CD4-positive, alpha-beta memory T cell (primary cell): Measurements from ENCODE around the gene CPLX1. TPM values are rescaled to one million over a fixed set of nuclear protein-coding genes. Genes with fewer than 3 reads are reported as not detected.

Experiments
- CTCF ChIA-PET: fragments of 350-600 bp; sonication (Branson Sonifier 250); formaldehyde crosslinking; loops from one replicate; lab custom pipeline; 2021; ENCODE audit warnings: inconsistent platforms; ENCODE audit not compliant: partially characterized antibody; lab: Charles Lee
- POLR2A ChIA-PET: fragments of 350-600 bp; sonication (Branson Sonifier 250); formaldehyde crosslinking; loops from one replicate; lab custom pipeline; 2021; ENCODE audit not compliant: partially characterized antibody; lab: Charles Lee
- DNase-seq, 5 donors: peaks; one replicate each; pipeline versions ENCODE4 v3.0.0 to v3.0.0-alpha.2; 2020 to 2022; ENCODE audit warnings: mixed read lengths in 1 of 5
- H3K27ac ChIP-seq: one replicate; pipeline ENCODE4 v1.7.0; 2013; ENCODE audit warnings: low read depth, low read length
- H3K27me3 ChIP-seq: 2 replicates; pipeline ENCODE4 v1.7.0; 2013; ENCODE audit warnings: mild to moderate bottlenecking, low read length, moderate library complexity; ENCODE audit not compliant: insufficient read depth
- H3K36me3 ChIP-seq: 2 replicates; pipeline ENCODE4 v1.7.0; 2013; ENCODE audit warnings: mild to moderate bottlenecking, low read length, moderate library complexity; ENCODE audit not compliant: insufficient read depth
- H3K4me1 ChIP-seq: 2 replicates; pipeline ENCODE4 v1.7.0; 2013; ENCODE audit warnings: mild to moderate bottlenecking, low read length, moderate library complexity; ENCODE audit not compliant: insufficient read depth
- H3K4me3 ChIP-seq, 2 donors: one replicate each; pipeline ENCODE4 v1.7.0; 2013; ENCODE audit warnings: low read length in 2 of 2, mild to moderate bottlenecking in 1 of 2
- H3K9me3 ChIP-seq, 2 donors: one replicate each; pipeline ENCODE4 v1.7.0; 2013; ENCODE audit warnings: low read length in 2 of 2, control low read depth in 1 of 2; ENCODE audit not compliant: control insufficient read depth in 1 of 2
- H3K27ac Mint-ChIP-seq, 7 donors: one replicate each; pipeline ENCODE4 v1.8.0; 2020 to 2021; ENCODE audit warnings: mixed read lengths in 7 of 7, mild to moderate bottlenecking in 6 of 7, inconsistent platforms in 3 of 7, moderate library complexity in 3 of 7
- H3K27me3 Mint-ChIP-seq, 2 donors: one replicate each; pipeline ENCODE4 v1.8.0; 2020 to 2021; ENCODE audit warnings: mixed read lengths in 2 of 2
- H3K36me3 Mint-ChIP-seq, 2 donors: one replicate each; pipeline ENCODE4 v1.8.0; 2020 to 2021; ENCODE audit warnings: mixed read lengths in 2 of 2, inconsistent platforms in 1 of 2, mild to moderate bottlenecking in 1 of 2
- H3K4me1 Mint-ChIP-seq, 4 donors: one replicate each; pipeline ENCODE4 v1.8.0; 2020 to 2021; ENCODE audit warnings: mixed read lengths in 4 of 4, mild to moderate bottlenecking in 1 of 4
- H3K4me3 Mint-ChIP-seq, 8 donors: one replicate each; pipeline ENCODE4 v1.8.0; 2020 to 2021; ENCODE audit warnings: mixed read lengths in 8 of 8, mild to moderate bottlenecking in 7 of 8, moderate library complexity in 6 of 8, inconsistent platforms in 3 of 8
- H3K9me3 Mint-ChIP-seq, 8 donors: one replicate each; pipeline ENCODE4 v1.8.0; 2020 to 2021; ENCODE audit warnings: mixed read lengths in 8 of 8, mild to moderate bottlenecking in 5 of 8, inconsistent platforms in 3 of 8, moderate library complexity in 1 of 8
- intact Hi-C: fragments of 100-400 bp; cut with micrococcal nuclease; formaldehyde crosslinking; loops from one replicate; pipeline ENCODE4 v1.15.1; 2023
- polyA plus RNA-seq, 2 donors: library from polyadenylated mRNA; unstranded; fragments of 300-500 nt; fragmentation: Illumina TruSeq; gene quantifications; one replicate each; pipeline ENCODE4 v1.2.3, GENCODE V29; 2021
- total RNA-seq, 2 experiments: library from RNA; stranded (reverse); gene quantifications; one replicate each; pipeline ENCODE4 v1.2.3, GENCODE V29; 2021

The CPLX1 gene
- total and polyA plus RNA-seq, 4 experiments from 2014 or later, result 0.26 to 1.5 (median 0.64) TPM; not detected in 1

DNA sequence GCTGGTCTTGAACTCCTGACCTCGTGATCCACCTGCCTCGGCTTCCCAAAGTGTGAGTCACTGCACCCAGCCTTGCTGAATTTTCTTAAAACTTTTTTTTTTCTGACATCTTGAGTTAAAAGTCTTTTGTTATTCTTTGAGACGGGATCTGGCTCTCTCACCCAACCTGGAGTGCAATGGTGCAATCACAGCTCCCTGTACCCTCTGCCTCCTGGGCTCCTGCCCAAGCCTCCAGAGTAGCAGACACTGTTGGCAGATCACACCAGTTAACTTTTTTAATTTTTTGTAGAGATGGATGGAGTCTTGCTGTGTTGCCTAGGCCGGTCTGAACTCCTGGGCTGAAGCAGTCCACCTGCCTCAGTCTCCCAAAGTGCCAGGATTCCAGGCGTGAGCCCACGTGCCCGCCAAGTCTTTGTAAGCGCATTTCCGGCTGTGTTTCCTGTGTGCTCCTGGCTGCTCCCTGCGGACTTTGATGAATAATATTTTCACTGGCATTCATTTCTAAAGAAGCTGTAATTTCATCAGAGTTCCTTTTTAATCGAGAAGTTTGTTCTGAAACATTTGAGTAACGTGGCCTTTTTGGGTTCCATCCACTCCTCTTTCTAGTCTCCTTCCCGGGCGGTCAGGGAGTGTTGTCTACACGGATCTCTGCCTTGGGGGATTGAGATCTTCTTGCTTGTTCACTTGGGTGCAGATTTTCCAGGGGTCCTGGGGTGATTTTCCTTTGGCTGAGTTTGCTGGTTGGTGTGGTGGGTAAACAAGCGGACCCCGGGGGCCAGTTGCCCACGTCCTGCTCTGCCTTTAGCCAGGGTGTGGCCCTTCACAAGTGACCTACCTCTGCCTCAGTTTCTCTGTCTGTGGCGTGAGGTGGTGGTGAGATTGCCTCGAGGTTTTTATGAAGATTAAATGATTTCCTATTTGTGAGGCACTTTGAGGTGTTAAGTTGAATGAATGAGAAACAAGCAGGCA is 75.9 kb downstream of the CPLX1 start:
- intact Hi-C loops, result no loop called here
- Mint-ChIP-seq H3K36me3 (peaks cover 6 to 19% of the 10 kb centered on the region in 2 donors), H3K27me3 (no peaks in the 10 kb centered on the region), H3K9me3 (peaks cover 0 to 4% (median 0%) of the 10 kb centered on the region in 8 donors), H3K27ac (peak overlapping the region in 1 of 7 donors; percentile 18), H3K4me1 (peaks cover 0 to 7% (median 2%) of the 10 kb centered on the region in 4 donors), H3K4me3 (no peak overlapping the region)
- ChIA-PET CTCF (interaction anchor here (1.3 kb wide), 1 partner anchor 8 kb away, joined by 4 read pairs; no protein-coding TSS in a partner anchor), POLR2A (no interaction called here)
- H3K9me3 ChIP-seq, result no peaks in the 10 kb centered on the region
- DNase-seq, result no peak
- no peak overlapping the region for H3K27ac ChIP-seq
- peaks cover 10% of the 10 kb centered on the region for H3K36me3 ChIP-seq
- no peaks in the 10 kb centered on the region for H3K27me3 ChIP-seq
- H3K4me1 ChIP-seq, result no peaks in the 10 kb centered on the region
- H3K4me3 ChIP-seq, result no peak overlapping the region

DNA sequence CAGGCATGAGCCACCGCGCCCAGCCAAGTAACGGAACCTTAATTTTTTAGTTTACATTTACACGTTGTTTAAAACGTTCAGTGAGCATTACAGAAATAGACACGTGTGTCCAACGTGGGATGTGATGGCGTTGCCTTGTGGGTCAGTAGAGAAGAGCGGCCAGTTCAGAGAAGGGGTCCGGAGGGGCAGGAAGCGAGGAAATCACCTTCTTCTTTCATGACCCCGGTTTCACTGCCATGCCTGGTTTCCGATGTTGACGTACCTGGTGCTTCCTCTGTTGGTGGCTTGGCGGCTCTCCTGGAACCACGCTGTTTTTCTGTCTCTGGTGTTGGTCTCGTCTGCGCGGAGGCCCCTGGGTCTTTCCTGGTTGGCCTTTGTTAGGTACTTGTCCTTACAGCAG is 77.5 kb downstream of the CPLX1 start:
- peaks cover 10% of the 10 kb centered on the region for H3K36me3 ChIP-seq
- DNase-seq, result no peak
- H3K27ac Mint-ChIP-seq, result peak overlapping the region in 1 of 7 donors; percentile 46
- H3K9me3 ChIP-seq, result no peaks in the 10 kb centered on the region
- intact Hi-C loops, result no loop called here
- ChIA-PET CTCF (no interaction called here), POLR2A (no interaction called here)
- H3K4me3 Mint-ChIP-seq, result no peak overlapping the region
- H3K36me3 Mint-ChIP-seq, result peaks cover 6 to 18% of the 10 kb centered on the region in 2 donors
- H3K27me3 ChIP-seq, result no peaks in the 10 kb centered on the region
- peaks cover 0 to 3% (median 2%) of the 10 kb centered on the region in 4 donors for H3K4me1 Mint-ChIP-seq
- H3K9me3 Mint-ChIP-seq, result peaks cover 0 to 4% (median 0%) of the 10 kb centered on the region in 8 donors
- no peaks in the 10 kb centered on the region for H3K27me3 Mint-ChIP-seq
- H3K4me3 ChIP-seq, result no peak overlapping the region
- H3K4me1 ChIP-seq, result no peaks in the 10 kb centered on the region
- H3K27ac ChIP-seq, result no peak overlapping the region

DNA sequence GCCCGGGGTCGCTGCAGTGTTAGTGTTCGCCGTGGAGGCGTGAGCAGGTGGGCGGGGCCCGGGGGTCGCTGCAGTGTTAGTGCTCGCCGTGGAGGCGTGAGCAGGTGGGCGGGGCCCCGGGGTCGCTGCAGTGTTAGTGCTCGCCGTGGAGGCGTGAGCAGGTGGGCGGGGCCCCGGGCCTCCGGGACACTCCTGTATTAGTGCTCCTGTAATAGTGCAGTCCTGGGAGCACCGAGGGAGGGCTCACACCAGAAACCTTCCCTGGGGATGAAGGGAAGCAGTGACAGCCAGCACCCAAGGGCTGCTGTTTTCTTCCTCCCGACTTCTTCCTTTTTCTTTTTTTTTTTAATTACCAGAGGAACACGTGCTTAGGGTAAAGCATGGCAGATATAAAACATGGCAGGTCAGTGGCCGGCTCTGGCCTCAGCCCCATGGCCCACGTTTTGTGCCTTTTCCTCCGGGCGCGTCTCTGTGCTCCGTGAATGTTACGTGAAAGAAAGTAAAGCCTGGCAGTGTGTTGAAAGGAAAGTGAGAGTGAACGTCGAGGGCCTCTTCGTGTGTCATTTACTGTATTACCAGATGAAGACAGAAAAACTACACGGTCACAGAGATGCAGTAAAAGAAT is 78.3 kb downstream of the CPLX1 start:
- peaks cover 0 to 4% (median 0%) of the 10 kb centered on the region in 8 donors for H3K9me3 Mint-ChIP-seq
- H3K27ac Mint-ChIP-seq, result peak overlapping the region in 2 of 7 donors; percentile 15 to 68
- intact Hi-C loops, result no loop called here
- DNase-seq, result no peak
- H3K9me3 ChIP-seq, result no peaks in the 10 kb centered on the region
- peak overlapping the region in 1 of 8 donors; percentile 49 for H3K4me3 Mint-ChIP-seq
- peaks cover 10% of the 10 kb centered on the region for H3K36me3 ChIP-seq
- peaks cover 6 to 17% of the 10 kb centered on the region in 2 donors for H3K36me3 Mint-ChIP-seq
- peaks cover 0 to 4% (median 1%) of the 10 kb centered on the region in 4 donors for H3K4me1 Mint-ChIP-seq
- H3K4me3 ChIP-seq, result no peak overlapping the region
- POLR2A ChIA-PET, result no interaction called here
- CTCF ChIA-PET, result no interaction called here
- no peaks in the 10 kb centered on the region for H3K27me3 ChIP-seq
- no peaks in the 10 kb centered on the region for H3K27me3 Mint-ChIP-seq
- no peak overlapping the region for H3K27ac ChIP-seq
- H3K4me1 ChIP-seq, result no peaks in the 10 kb centered on the region

DNA sequence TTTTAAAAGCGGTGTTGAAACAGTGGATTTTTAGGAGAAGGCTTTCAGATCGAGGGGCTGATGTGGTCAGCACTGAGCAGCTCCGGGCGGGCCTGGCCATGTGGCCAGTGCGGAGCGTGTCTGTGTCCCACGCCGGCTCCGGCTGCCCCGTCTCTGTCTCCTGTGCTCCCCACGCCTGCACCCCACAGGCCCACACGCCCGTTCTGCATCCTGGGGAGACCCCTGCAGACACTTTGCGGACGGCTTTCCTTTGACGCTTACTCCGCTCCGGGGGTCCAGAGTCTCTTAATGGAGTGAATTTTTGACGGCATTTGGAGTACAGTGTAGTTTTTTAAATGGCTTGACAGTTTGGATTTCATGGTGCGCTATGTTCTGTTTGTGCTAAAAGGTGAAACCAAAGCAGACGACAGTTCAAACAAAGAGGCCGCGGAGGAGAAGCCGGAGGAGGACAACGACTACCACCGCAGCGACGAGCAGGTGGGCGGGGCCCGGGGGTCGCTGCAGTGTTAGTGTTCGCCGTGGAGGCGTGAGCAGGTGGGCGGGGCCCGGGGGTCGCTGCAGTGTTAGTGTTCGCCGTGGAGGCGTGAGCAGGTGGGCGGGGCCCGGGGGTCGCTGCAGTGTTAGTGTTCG is 81.6 kb downstream of the CPLX1 start:
- no peak overlapping the region for H3K27ac ChIP-seq
- CTCF ChIA-PET, result no interaction called here

DNA sequence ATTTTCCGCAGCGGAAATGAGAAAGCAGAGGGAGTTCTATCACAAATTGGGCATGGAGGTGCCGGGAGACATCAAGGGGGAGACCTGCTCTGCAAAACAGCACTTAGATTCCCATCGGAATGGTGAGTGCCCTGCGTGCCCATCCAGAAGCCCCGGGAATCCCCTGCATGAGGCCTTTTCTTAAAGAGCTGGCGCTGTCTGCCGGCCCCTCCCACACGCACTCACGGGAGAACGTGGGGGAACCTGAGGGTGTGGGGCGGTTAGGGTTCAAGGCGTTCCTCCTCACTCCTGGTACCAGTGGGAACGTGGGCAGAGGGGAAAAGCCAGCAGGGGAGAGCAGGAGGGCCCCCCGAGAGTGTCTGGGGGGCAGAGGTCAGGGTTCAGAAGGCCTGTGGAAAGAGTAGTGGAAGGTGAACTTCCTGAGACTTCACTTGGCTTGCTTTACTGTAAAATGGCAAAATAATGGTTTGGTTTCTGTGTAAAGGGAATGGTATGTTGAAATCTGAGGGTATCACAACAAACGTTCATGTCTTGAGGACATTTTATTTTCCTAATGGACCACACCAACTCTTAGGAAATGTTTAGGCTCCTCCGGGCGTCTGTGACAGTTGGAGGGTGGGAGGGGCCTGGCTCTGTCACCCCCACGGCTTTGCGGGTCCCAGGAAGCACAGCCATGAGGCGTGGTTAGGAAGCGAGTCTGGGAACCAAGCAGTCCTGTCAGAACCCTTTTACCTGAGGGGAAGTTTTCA is 82.3 kb downstream of the CPLX1 start:
- DNase-seq, result no peak
- no peaks in the 10 kb centered on the region for H3K9me3 Mint-ChIP-seq

More for the DNA sequence above, 81.6 kb downstream of the CPLX1 start:
- no peak for DNase-seq
- H3K4me3 Mint-ChIP-seq, result no peak overlapping the region
- peaks cover 0 to 4% (median 0%) of the 10 kb centered on the region in 4 donors for H3K4me1 Mint-ChIP-seq
- H3K9me3 Mint-ChIP-seq, result no peaks in the 10 kb centered on the region
- intact Hi-C loops, result loop anchor here (5.0 kb wide), 1 partner anchor 328 kb away; no protein-coding TSS in a partner anchor
- Histone ChIP-seq H3K4me1 (no peaks in the 10 kb centered on the region), H3K9me3 (no peaks in the 10 kb centered on the region), H3K27me3 (no peaks in the 10 kb centered on the region), H3K36me3 (no peaks in the 10 kb centered on the region), H3K4me3 (no peak overlapping the region)
- peak overlapping the region in 1 of 7 donors; percentile 57 for H3K27ac Mint-ChIP-seq
- POLR2A ChIA-PET, result no interaction called here
- peaks cover 6 to 21% of the 10 kb centered on the region in 2 donors for H3K36me3 Mint-ChIP-seq
- no peaks in the 10 kb centered on the region for H3K27me3 Mint-ChIP-seq

DNA sequence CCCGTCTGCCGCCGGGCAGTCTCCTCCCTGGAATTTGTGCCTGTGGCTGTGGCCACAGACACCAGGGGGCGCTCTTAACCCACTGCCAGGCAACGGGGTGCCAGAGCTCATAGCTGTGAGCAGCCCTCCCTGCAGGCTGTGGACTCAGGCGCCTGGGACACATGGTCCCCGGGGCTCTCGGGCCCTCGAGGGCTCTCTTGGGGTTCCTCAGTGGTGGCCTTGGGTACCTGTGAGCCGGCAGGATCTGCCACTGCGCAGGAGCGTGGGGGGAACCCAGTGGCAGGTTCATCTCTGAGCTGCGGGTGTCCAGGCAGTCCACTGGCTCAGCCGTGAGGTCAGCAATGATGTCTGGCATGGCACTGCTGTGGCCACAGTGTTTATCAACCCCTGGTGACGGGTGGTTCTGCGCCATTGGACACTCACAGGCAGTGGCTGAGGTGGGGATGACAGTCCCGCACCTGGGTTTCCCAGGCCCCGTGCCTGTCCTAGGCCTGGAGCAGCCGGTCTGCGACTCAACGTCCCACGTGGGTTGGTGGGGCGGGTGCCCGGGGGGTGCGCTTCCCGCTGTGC is 83.1 kb downstream of the CPLX1 start:
- Mint-ChIP-seq H3K36me3 (peaks cover 10 to 25% of the 10 kb centered on the region in 2 donors), H3K4me3 (no peak overlapping the region), H3K9me3 (no peaks in the 10 kb centered on the region), H3K27ac (peak overlapping the region in 2 of 7 donors; percentile 30 to 48), H3K27me3 (no peaks in the 10 kb centered on the region), H3K4me1 (peaks cover 0 to 4% (median under 1%) of the 10 kb centered on the region in 4 donors)
- no peaks in the 10 kb centered on the region for H3K27me3 ChIP-seq
- H3K36me3 ChIP-seq, result peaks cover 3% of the 10 kb centered on the region
- H3K27ac ChIP-seq, result no peak overlapping the region
- POLR2A ChIA-PET, result interaction anchor here (1.2 to 1.4 kb wide), 3 partner anchors 10 to 525 kb away, joined by 3 to 5 read pairs (median 4); partner anchors contain the start of gene IDUA
- no peak overlapping the region for H3K4me3 ChIP-seq
- no peaks in the 10 kb centered on the region for H3K9me3 ChIP-seq
- DNase-seq, result peak; percentile 66 to 74 (median 67)
- intact Hi-C loops, result loop anchor here (2.0 to 5.0 kb wide), 4 partner anchors 244 to 498 kb away; partner anchors contain the start of gene IDUA
- CTCF ChIA-PET, result interaction anchor here (0.8 to 3.4 kb wide), 20 partner anchors 9 to 525 kb away, joined by 3 to 29 read pairs (median 4); partner anchors contain the start of genes GAK, IDUA and TMEM175
- H3K4me1 ChIP-seq, result no peaks in the 10 kb centered on the region

More for the DNA sequence above, 82.3 kb downstream of the CPLX1 start:
- Mint-ChIP-seq H3K4me3 (no peak overlapping the region), H3K36me3 (peaks cover 6 to 23% of the 10 kb centered on the region in 2 donors), H3K27me3 (no peaks in the 10 kb centered on the region), H3K4me1 (peaks cover 0 to 4% (median under 1%) of the 10 kb centered on the region in 4 donors), H3K27ac (peak overlapping the region in 1 of 7 donors; percentile 11)
- no peak overlapping the region for H3K27ac ChIP-seq
- H3K36me3 ChIP-seq, result no peaks in the 10 kb centered on the region
- no peaks in the 10 kb centered on the region for H3K27me3 ChIP-seq
- ChIA-PET CTCF (interaction anchor here (0.8 to 3.4 kb wide), 11 partner anchors 8 to 255 kb away, joined by 3 to 29 read pairs (median 6); partner anchors contain the start of gene IDUA), POLR2A (interaction anchor here (1.4 kb wide), 1 partner anchor 9 kb away, joined by 3 read pairs; no protein-coding TSS in a partner anchor)
- intact Hi-C loops, result loop anchor here (2.0 to 5.0 kb wide), 4 partner anchors 243 to 499 kb away; partner anchors contain the start of gene IDUA
- no peaks in the 10 kb centered on the region for H3K9me3 ChIP-seq
- no peak overlapping the region for H3K4me3 ChIP-seq
- no peaks in the 10 kb centered on the region for H3K4me1 ChIP-seq
